ENCODE data around the gene CTNNAL1.

DNA sequence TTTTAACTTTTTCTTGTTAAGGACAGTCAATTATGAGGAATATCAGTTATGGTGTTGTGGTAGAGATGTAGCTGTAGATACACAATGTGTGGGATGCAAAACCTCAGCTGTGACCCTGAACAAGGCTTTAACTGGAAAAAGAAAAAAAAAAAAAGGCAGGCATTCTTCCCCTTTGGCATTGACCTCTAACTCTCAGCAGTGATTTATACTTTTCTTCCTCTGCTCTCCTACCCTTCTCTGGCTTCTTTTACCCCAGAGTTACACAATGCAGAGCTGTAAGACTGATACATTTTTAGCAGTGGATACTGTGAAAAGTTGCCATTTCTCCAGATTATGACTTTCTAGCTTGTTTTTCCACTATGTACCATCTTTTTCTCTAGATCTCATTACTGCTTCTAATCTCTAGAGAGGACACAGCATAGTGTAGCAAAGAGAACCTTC is 2.0 kb downstream of the CTNNAL1 start:
- no peak for TF ChIP-seq POLR2A (IDR thresholded peaks at IDR 0.05)
- TF ChIP-seq, protein P1, sequence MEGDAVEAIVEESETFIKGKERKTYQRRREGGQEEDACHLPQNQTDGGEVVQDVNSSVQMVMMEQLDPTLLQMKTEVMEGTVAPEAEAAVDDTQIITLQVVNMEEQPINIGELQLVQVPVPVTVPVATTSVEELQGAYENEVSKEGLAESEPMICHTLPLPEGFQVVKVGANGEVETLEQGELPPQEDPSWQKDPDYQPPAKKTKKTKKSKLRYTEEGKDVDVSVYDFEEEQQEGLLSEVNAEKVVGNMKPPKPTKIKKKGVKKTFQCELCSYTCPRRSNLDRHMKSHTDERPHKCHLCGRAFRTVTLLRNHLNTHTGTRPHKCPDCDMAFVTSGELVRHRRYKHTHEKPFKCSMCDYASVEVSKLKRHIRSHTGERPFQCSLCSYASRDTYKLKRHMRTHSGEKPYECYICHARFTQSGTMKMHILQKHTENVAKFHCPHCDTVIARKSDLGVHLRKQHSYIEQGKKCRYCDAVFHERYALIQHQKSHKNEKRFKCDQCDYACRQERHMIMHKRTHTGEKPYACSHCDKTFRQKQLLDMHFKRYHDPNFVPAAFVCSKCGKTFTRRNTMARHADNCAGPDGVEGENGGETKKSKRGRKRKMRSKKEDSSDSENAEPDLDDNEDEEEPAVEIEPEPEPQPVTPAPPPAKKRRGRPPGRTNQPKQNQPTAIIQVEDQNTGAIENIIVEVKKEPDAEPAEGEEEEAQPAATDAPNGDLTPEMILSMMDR (IDR thresholded peaks at IDR 0.05) = no peak
- TF ChIP-seq EP300 (IDR thresholded peaks at IDR 0.05) = no peak
- peak; percentile 19 for TF ChIP-seq POLR2AphosphoS5 (IDR thresholded peaks at IDR 0.05)
